ENCODE results near the gene CDKAL1. TPM values are rescaled to one million over a fixed set of nuclear protein-coding genes. Genes with fewer than 3 reads are reported as not detected.
"Not testable (repeated sequence)": the region's sequence is repeated elsewhere in the genome, so short reads cannot be mapped to it uniquely, and the experiment has no call there.

CDKAL1 gene
- total RNA-seq, 1 donor from 2014 or later: 39.6 TPM

- Mint-ChIP-seq H3K4me1 (peaks cover 7% of the 10 kb centered on the region), H3K27me3 (ENCODE audit: insufficient read depth, low read depth) (peaks cover 2% of the 10 kb centered on the region), H3K27ac (no peak overlapping the region), H3K4me3 (no peak overlapping the region), H3K9me3 (peaks cover 2% of the 10 kb centered on the region), H3K36me3 (peaks cover 19% of the 10 kb centered on the region)
- H3K27ac ChIP-seq: no peak overlapping the region
- H3K36me3 ChIP-seq: peaks cover 8% of the 10 kb centered on the region
- H3K79me2 ChIP-seq (ENCODE audit: low read depth): peaks cover 74% of the 10 kb centered on the region
- no peak for DNase-seq (ENCODE audit: low spot score)
- H2AFZ ChIP-seq (replicated peaks): no peak overlapping the region
- TF ChIP-seq EZH2phosphoT487 (IDR thresholded peaks at IDR 0.05) (no peak), CTCF (IDR thresholded peaks at IDR 0.05) (no peak), EZH2 (IDR thresholded peaks at IDR 0.05) (no peak)
- peaks cover 9% of the 10 kb centered on the region for H3F3A ChIP-seq (ENCODE audit: low read depth)
- H4K20me1 ChIP-seq (ENCODE audit: low read depth): peaks cover 16% of the 10 kb centered on the region
- peaks cover 17% of the 10 kb centered on the region for H3K4me1 ChIP-seq
- no peaks in the 10 kb centered on the region for H3K27me3 ChIP-seq
- H3K4me3 ChIP-seq: no peak overlapping the region
- H3K4me2 ChIP-seq: no peak overlapping the region
- H3K9me3 ChIP-seq (ENCODE audit: low read depth): no peaks in the 10 kb centered on the region
- no peak overlapping the region for H3K9ac ChIP-seq
These were observed 7.1 kb downstream of the CDKAL1 start for GRCh38 chr6:20541382-20541781.

- Histone ChIP-seq H3K36me3 (peaks cover 12% of the 10 kb centered on the region), H3K79me2 (ENCODE audit: low read depth) (peaks cover 60% of the 10 kb centered on the region), H3F3A (ENCODE audit: low read depth) (peaks cover 8% of the 10 kb centered on the region), H3K27ac (no peak overlapping the region), H3K4me2 (no peak overlapping the region), H3K9ac (no peak overlapping the region), H3K4me1 (peaks cover 12% of the 10 kb centered on the region), H2AFZ (replicated peaks) (no peak overlapping the region), H3K27me3 (no peaks in the 10 kb centered on the region), H4K20me1 (ENCODE audit: low read depth) (peaks cover 15% of the 10 kb centered on the region), H3K9me3 (ENCODE audit: low read depth) (no peaks in the 10 kb centered on the region), H3K4me3 (no peak overlapping the region)
- DNase-seq (ENCODE audit: low spot score): no peak
- peaks cover 2% of the 10 kb centered on the region for H3K4me1 Mint-ChIP-seq
- peaks cover 25% of the 10 kb centered on the region for H3K36me3 Mint-ChIP-seq
- H3K27me3 Mint-ChIP-seq (ENCODE audit: insufficient read depth, low read depth): peaks cover 2% of the 10 kb centered on the region
- no peak for TF ChIP-seq EZH2 (IDR thresholded peaks at IDR 0.05)
- no peak for TF ChIP-seq CTCF (IDR thresholded peaks at IDR 0.05)
- no peak for TF ChIP-seq EZH2phosphoT487 (IDR thresholded peaks at IDR 0.05)
- H3K4me3 Mint-ChIP-seq: no peak overlapping the region
- H3K9me3 Mint-ChIP-seq: peaks cover 2% of the 10 kb centered on the region
- H3K27ac Mint-ChIP-seq: no peak overlapping the region
These were observed 8.8 kb downstream of the CDKAL1 start for GRCh38 chr6:20542927-20543602.

GRCh38 chr6:20548264-20548663, 14.0 kb downstream of the CDKAL1 start:
- Histone ChIP-seq H3K4me1 (no peaks in the 10 kb centered on the region), H3K79me2 (ENCODE audit: low read depth) (peaks cover 9% of the 10 kb centered on the region), H4K20me1 (ENCODE audit: low read depth) (no peaks in the 10 kb centered on the region), H2AFZ (replicated peaks) (no peak overlapping the region), H3K9ac (no peak overlapping the region), H3K27ac (no peak overlapping the region), H3F3A (ENCODE audit: low read depth) (no peaks in the 10 kb centered on the region), H3K4me2 (no peak overlapping the region), H3K9me3 (ENCODE audit: low read depth) (no peaks in the 10 kb centered on the region), H3K36me3 (peaks cover 20% of the 10 kb centered on the region), H3K4me3 (no peak overlapping the region), H3K27me3 (no peaks in the 10 kb centered on the region)
- no peaks in the 10 kb centered on the region for H3K4me1 Mint-ChIP-seq
- TF ChIP-seq EZH2phosphoT487 (IDR thresholded peaks at IDR 0.05) (no peak), CTCF (IDR thresholded peaks at IDR 0.05) (no peak), EZH2 (IDR thresholded peaks at IDR 0.05) (no peak)
- H3K27ac Mint-ChIP-seq: no peak overlapping the region
- peaks cover 32% of the 10 kb centered on the region for H3K36me3 Mint-ChIP-seq
- DNase-seq (ENCODE audit: low spot score): no peak
- H3K27me3 Mint-ChIP-seq (ENCODE audit: insufficient read depth, low read depth): no peaks in the 10 kb centered on the region
- H3K4me3 Mint-ChIP-seq: no peak overlapping the region
- H3K9me3 Mint-ChIP-seq: peaks cover 2% of the 10 kb centered on the region

- H3K36me3 ChIP-seq: peaks cover 20% of the 10 kb centered on the region
- not testable (repeated sequence) for H4K20me1 ChIP-seq (ENCODE audit: low read depth); H3K9me3 Mint-ChIP-seq; DNase-seq (ENCODE audit: low spot score); H3K9ac ChIP-seq; H3K27me3 Mint-ChIP-seq (ENCODE audit: insufficient read depth, low read depth); H3K4me3 ChIP-seq; H3K4me2 ChIP-seq; H3F3A ChIP-seq (ENCODE audit: low read depth); H3K4me3 Mint-ChIP-seq; H3K79me2 ChIP-seq (ENCODE audit: low read depth); H3K27me3 ChIP-seq; H3K27ac Mint-ChIP-seq; H3K9me3 ChIP-seq (ENCODE audit: low read depth); H3K4me1 Mint-ChIP-seq; H3K27ac ChIP-seq; H3K4me1 ChIP-seq; H2AFZ ChIP-seq (replicated peaks)
- peaks cover 36% of the 10 kb centered on the region for H3K36me3 Mint-ChIP-seq
These were observed 15.1 kb downstream of the CDKAL1 start for GRCh38 chr6:20549398-20549797.

Measured in neural progenitor cell (in vitro differentiated cells).